ENCODE data around the gene MMP28. TPM values are rescaled to one million over a fixed set of nuclear protein-coding genes. Genes with fewer than 3 reads are reported as not detected.

Gene MMP28
- total RNA-seq, 1 experiment from 2014 or later: not detected

DNA sequence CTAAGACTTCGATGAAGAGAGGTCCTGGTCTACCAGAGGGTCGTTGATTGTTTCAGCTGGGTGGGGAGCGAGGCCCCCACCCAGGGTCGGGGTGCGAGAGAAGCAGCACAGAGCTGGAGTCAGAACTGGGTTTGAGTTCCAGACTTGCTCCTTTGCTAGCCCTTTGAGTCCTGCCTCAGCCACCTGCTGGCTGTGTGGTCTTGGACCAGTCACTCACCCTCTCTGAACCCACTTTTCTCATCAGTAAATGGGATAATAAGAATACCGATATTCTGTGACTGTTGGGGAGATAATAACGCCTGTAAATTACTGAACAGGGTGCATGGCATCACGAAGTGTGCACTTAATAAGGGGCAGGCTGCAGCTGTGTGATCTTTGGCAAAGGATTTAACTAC, 427 bp upstream of the MMP28 start:
- Histone ChIP-seq H2BK20ac (ENCODE audit: low read depth, low read length, poor library complexity, severe bottlenecking) (no peak overlapping the region), H3K23me2 (ENCODE audit: insufficient read length, low read depth, low read length, poor library complexity, severe bottlenecking) (peaks cover 6% of the 10 kb centered on the region), H3K79me1 (ENCODE audit: insufficient read depth, low read depth, low read length, poor library complexity, severe bottlenecking) (no peaks in the 10 kb centered on the region), H3K27ac (ENCODE audit: insufficient read length, low read depth, low read length) (no peak overlapping the region), H3K4me2 (ENCODE audit: insufficient read depth, insufficient read length, low read length) (peak overlapping the region; percentile 68), H3K9me3 (ENCODE audit: control insufficient read depth, low read depth, low read length) (no peaks in the 10 kb centered on the region), H2BK12ac (ENCODE audit: insufficient read length, low read depth, low read length) (no peak overlapping the region), H4K20me1 (ENCODE audit: control insufficient read depth, insufficient read depth, insufficient read length) (no peaks in the 10 kb centered on the region), H2AFZ (ENCODE audit: low read length) (no peak overlapping the region), H2BK5ac (ENCODE audit: insufficient read length, low read length) (no peak overlapping the region), H3K27me3 (ENCODE audit: insufficient read depth, low read length) (peaks cover 33% of the 10 kb centered on the region), H3K4ac (ENCODE audit: low read depth, low read length) (no peak overlapping the region), H3K56ac (ENCODE audit: insufficient read length, low read depth, low read length) (no peak overlapping the region), H4K8ac (replicated peaks; ENCODE audit: insufficient read length, low read depth, low read length) (no peak overlapping the region), H3K79me2 (ENCODE audit: insufficient read depth, low read length) (no peaks in the 10 kb centered on the region), H3T11ph (ENCODE audit: low read length) (no peak overlapping the region), H3K9ac (ENCODE audit: extremely low read depth, insufficient read length, low read length) (no peak overlapping the region), H2BK120ac (ENCODE audit: low read depth, low read length, poor library complexity, severe bottlenecking) (no peak overlapping the region), H4K5ac (ENCODE audit: insufficient read length, low read depth, low read length) (no peak overlapping the region), H3K4me1 (ENCODE audit: insufficient read depth, low read length) (0 out of 2 replicates have a peak, but pooled peaks cover 2% of the 10 kb centered on the region), H3K14ac (ENCODE audit: insufficient read depth, low read length) (no peak overlapping the region), H3K18ac (ENCODE audit: insufficient read length, low read depth, low read length) (no peak overlapping the region), H2AK5ac (ENCODE audit: insufficient read length, low read length) (no peak overlapping the region), H2BK15ac (ENCODE audit: low read depth, low read length) (no peak overlapping the region), H4K91ac (ENCODE audit: insufficient read length, low read depth, low read length) (no peak overlapping the region), H3K23ac (ENCODE audit: insufficient read length, low read depth, low read length) (no peak overlapping the region)
- DNase-seq: no peak
- Mint-ChIP-seq H3K4me1 (peaks cover 6 to 18% of the 10 kb centered on the region in 2 experiments), H3K27ac (no peak overlapping the region), H3K36me3 (ENCODE audit: insufficient read depth in 1 of 3, low read depth in 3 of 3) (no peaks in the 10 kb centered on the region), H3K9me3 (no peaks in the 10 kb centered on the region), H3K4me3 (peak overlapping the region; percentile 52 to 76), H3K27me3 (ENCODE audit: low read depth) (peaks cover 91% of the 10 kb centered on the region)
- TF ChIP-seq, protein P1, sequence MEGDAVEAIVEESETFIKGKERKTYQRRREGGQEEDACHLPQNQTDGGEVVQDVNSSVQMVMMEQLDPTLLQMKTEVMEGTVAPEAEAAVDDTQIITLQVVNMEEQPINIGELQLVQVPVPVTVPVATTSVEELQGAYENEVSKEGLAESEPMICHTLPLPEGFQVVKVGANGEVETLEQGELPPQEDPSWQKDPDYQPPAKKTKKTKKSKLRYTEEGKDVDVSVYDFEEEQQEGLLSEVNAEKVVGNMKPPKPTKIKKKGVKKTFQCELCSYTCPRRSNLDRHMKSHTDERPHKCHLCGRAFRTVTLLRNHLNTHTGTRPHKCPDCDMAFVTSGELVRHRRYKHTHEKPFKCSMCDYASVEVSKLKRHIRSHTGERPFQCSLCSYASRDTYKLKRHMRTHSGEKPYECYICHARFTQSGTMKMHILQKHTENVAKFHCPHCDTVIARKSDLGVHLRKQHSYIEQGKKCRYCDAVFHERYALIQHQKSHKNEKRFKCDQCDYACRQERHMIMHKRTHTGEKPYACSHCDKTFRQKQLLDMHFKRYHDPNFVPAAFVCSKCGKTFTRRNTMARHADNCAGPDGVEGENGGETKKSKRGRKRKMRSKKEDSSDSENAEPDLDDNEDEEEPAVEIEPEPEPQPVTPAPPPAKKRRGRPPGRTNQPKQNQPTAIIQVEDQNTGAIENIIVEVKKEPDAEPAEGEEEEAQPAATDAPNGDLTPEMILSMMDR (conservative IDR thresholded peaks at IDR 0.05): no peak
- no CpG with 5 or more reads among the region's 8 CpGs for WGBS (ENCODE audit: extremely low coverage, insufficient read length, low lambda C conversion rate)

Measured in H9 (cell line).